ENCODE results near the gene MYRIP.

- no peak for TF ChIP-seq CTCF (IDR thresholded peaks at IDR 0.05)
- no peak for TF ChIP-seq POLR2A (IDR thresholded peaks at IDR 0.05)
- TF ChIP-seq POLR2AphosphoS5 (IDR thresholded peaks at IDR 0.05) = no peak
These were observed 277.8 kb downstream of the MYRIP start for GRCh38 chr3:40086890-40087883.
